Measurements from ENCODE around the gene GLIS2.

Gene GLIS2

DNA sequence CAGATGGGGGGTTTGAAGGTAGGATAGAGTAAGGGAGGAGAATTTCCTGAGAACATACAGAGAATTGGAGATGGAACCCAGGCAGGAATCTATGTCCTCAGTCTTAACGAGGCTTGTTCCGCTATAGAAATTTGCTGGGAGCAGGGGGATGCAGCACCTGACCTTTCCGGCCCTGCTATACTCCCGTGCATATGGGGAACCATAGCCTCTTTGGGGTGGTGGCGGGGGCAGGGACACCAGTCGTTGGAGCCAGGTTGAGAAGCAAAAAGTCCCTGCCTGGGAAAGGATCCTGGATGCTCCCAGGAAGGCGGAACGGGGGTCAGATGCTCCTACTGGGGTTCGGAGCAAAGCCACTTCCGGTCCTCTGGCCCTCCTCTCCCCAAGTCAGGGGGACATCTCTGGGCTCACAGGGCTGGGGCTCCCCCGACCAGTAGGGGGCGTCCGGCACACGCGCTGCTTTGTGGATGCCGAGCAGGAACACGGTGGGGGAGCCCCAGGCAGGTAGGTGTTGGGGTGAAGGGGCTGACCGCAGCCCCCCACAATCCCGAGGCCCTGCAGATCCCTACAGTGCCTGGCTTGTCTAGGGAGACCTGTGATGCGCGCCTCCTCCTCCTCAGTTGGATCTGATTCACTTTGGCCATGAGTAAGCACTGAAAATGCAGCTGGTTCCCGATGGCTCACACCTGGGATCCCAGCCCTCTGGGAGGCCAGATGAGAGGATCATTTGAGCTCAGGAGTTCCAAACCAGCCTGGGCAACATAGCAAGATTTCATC is 27.5 kb upstream of the GLIS2 start:
- peak; percentile 91 for TF ChIP-seq CTCF (IDR thresholded peaks at IDR 0.05; ENCODE audit: low read depth, low read length)
- peak; percentile 57 to 79 for DNase-seq (ENCODE audit: low read depth in 2 of 2)
- H3K4me3 ChIP-seq (replicated peaks in 1 of 2; ENCODE audit: low read depth in 2 of 2, low read length in 2 of 2): no peak overlapping the region

GRCh38 chr16:4290236-4290830 is 25.5 kb upstream of the GLIS2 start:
- peak; percentile 20 for TF ChIP-seq CTCF (IDR thresholded peaks at IDR 0.05; ENCODE audit: low read depth, low read length)
- no peak overlapping the region for H3K4me3 ChIP-seq (replicated peaks in 1 of 2; ENCODE audit: low read depth in 2 of 2, low read length in 2 of 2)
- peak; percentile 78 to 92 for DNase-seq (ENCODE audit: low read depth in 2 of 2)

GRCh38 chr16:4291699-4292098 is 24.2 kb upstream of the GLIS2 start:
- TF ChIP-seq CTCF (IDR thresholded peaks at IDR 0.05; ENCODE audit: low read depth, low read length): no peak
- DNase-seq (ENCODE audit: low read depth in 2 of 2): no peak
- no peak overlapping the region for H3K4me3 ChIP-seq (replicated peaks in 1 of 2; ENCODE audit: low read depth in 2 of 2, low read length in 2 of 2)

DNA sequence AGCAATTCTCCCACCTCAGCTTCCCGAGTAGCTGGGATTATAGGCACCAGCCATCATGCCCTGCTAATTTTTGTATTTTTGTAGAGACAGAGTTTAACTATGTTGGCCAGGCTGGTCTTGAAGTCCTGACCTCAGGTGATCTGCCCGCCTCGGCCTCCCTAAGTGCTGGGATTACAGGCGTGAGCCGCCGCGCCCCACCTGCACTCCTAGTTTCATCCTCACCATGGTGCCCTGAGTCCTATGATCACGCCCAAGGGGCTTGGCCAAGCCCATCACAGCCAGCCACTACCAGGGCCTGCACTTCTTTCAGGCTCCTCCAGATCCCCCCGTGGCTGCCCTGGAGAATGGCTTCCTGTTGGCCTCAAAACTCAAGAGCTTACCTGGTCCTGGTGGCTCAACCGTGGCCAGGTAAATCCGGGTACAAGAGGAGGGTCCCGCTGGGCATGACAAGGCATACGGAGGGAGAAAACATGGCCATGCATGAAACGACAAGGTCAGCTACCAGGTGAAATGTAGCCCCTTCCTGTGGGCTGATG is 22.6 kb upstream of the GLIS2 start:
- no peak for TF ChIP-seq CTCF (IDR thresholded peaks at IDR 0.05; ENCODE audit: low read depth, low read length)
- no peak overlapping the region for H3K4me3 ChIP-seq (replicated peaks in 1 of 2; ENCODE audit: low read depth in 2 of 2, low read length in 2 of 2)
- DNase-seq (ENCODE audit: low read depth in 2 of 2): no peak

DNA sequence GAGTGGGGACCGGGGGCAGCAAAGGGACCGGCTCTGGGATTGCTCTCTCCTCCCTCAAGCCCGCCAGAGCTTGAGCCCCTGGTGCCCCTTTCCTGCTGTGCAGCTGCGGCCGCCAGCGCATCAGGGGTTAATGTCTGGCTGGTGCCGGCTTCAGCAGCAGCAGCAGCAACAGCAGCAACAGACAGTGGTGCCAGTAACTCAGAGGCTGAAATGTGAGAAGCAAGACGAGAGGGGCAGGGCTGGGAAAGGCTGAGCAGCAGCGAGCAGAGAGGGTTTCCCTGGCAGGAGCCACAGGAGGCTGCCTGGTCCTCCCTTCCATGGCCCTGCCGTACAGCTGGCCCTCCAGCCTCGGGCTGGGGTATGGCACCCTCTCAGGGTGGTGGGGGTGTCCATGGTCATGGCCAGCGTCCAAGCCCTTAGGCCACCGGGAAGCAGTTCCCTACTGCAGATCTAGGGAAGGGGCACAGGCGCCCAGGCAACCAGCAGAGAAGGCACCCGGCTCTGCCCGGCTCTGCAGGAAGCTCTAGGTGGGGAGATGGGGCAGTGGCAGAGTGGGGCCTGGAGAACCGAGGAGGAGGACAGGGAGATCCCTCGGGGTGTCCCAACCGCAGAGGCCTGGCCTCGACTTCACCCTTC is 21.9 kb upstream of the GLIS2 start:
- peak; percentile 61 to 85 for DNase-seq (ENCODE audit: low read depth in 2 of 2)
- no peak overlapping the region for H3K4me3 ChIP-seq (replicated peaks in 1 of 2; ENCODE audit: low read depth in 2 of 2, low read length in 2 of 2)
- no peak for TF ChIP-seq CTCF (IDR thresholded peaks at IDR 0.05; ENCODE audit: low read depth, low read length)

DNA sequence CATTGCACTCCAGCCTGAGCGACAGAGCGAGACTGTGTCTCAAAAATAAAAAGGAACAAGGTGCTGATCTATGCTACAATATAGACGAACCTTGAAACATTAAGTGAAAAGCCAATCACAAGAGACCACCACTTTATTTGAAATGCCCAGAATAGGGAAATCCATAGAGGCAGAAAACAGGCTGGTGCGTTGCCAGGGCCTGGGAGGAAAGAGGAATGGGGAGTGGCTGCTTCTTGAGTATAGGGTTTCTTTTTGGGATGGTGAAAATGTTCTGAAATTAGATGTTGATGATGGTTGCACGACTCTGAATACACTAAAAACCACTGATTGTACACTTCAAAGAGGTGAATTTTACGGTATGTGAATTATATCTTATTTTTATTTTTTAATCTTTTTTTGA is 20.3 kb upstream of the GLIS2 start:
- TF ChIP-seq CTCF (IDR thresholded peaks at IDR 0.05; ENCODE audit: low read depth, low read length): no peak
- H3K4me3 ChIP-seq (replicated peaks in 1 of 2; ENCODE audit: low read depth in 2 of 2, low read length in 2 of 2): no peak overlapping the region
- no peak for DNase-seq (ENCODE audit: low read depth in 2 of 2)

Measured in cardiac fibroblast (primary cell).